ENCODE measurements around the gene TRIM29.
A peak's percentile ranks its signal among the peaks of the same experiment; 100 is the strongest.

Gene TRIM29

DNA sequence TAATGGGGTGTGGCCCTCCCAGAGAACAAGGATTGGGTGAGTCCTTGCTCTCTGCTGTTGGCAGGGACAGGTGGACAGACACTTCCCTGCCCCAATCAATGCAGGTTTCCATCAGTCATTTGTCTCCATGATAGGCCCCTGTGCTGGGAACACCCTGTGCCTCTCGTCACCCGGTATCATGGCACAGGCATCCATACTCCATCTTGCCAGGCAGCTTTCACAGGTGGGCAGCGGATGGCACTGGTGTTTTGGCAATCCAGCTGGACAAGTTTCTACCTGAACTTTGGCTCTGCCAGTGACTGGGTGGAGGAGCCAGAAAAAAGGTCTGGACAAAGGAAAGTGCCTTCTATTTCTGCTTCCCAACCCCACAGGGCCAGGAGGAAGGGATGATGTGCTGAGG, 47.5 kb downstream of the TRIM29 start:
- DNase-seq: no peak

DNA sequence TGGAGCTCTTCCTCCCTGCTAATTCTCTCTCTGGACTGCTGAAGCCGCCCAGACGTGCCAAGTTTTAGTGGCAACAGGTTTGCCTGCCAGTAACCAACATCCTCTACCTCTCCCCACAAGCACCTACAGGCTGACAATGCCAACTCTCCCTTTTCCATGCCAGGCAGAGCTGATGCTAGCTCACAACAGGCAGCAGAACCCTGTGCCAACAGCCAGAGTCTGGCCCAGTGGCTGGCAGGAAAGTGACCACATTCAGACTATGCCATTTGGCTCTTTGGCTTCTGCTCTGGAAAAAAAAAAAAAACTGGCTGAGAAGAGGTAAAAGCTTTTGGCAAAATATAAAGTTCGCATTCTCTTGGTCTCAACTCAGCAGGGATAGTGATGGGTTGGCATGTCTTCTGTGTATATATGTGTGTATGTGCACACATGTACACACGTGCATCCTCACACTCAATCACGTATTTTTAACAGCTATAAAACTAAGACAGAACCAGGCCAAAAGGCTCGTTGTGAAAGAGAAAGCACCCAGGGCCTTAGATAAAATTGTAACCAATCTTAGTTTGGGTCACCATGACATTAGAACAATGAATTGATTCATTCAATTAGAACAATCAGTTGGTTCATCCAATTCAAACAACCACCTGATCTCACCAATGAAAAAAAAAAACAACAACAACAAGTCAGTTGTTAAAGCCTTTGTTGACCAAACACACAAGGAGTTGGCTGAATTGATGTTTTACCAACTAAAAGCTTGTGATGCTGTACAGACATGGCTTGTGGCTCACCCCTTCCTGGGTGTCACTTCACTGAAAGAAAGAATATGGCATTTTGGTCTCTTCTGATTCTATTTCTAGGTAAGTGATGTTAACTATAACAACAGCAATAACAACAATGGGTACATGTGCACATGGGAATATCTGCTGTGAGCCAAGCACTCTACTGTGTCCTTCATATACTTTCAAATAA, 48.6 kb downstream of the TRIM29 start:
- DNase-seq: no peak

DNA sequence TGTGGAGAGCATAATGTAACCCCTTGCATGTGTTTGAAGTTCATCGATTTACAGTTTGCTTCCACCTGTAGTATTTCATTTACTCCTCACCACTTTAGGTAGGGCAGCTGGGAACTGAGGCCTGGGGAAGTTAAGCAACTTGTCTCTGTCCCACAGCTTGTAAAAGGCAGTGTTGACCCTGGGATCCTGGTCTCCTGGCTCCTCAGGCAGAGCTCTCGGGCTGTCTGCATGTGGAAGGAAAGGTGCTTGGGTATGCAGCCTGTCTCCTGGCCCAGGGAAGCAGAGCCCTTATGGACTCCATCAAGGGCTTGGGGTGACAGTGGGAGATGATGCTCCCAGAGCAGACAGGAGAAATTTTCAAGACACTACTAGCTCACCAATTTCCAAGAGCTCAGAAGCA, 49.9 kb downstream of the TRIM29 start:
- no peak for DNase-seq

DNA sequence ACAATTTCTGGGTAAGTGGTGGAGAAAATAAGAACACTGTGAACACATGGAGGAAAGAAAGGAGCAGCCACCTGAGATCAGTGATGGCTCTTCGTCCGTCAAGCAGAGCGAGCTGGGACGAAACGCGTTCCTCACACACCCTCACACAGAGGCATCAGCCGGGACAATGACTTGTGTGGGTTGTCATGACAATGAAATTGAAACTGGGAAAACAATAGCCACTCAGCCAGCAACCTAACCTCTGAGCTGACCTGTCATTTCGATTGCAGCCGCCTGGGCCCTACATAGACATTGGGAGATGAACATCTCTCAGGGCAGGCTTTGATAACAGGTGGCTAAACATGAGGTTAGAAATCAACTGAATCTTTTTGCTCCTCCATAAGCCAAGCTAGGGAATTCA, 51.3 kb downstream of the TRIM29 start:
- no peak for DNase-seq

DNA sequence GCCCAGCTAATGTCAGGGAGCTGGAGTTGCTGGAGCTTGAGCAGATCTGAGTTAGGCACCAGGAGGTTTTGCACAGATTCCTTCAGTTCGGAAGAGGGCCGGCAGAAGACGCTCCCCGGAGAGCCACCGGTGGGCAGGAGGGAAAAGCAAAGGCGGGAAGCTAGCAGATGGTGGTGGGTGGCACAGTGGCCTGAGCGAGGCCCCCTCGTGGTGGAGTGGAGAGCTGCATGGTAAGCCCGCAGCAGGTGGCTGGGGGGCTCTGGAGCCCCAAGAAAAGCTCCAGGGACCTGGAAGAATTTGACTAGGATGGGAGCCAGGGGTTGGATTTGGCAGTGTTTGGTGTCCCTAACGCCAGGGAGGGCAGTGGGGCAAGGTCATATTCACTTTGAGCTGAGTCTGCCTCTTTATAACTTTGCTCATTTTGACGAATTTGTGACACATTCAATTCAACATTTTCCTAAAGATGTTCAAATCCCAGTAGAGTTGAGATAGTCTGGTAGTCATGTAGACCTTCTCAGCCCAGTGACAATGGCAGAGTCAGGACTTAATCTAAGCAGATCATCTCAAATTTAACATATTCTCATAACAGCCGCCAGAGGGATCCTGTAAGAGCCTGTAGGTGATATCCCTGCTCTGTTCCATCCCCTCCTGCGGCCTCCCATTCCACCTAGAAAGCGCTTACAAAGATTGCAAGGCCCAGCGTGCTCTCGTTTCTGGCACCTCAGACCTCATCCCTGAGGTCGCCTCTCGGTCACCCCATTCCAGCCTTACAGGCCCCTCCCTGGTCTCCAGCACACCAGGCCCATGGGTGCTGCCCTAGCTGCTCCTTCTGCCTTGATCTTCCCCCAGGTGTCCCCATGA, 57.9 kb downstream of the TRIM29 start:
- no peak for DNase-seq

DNA sequence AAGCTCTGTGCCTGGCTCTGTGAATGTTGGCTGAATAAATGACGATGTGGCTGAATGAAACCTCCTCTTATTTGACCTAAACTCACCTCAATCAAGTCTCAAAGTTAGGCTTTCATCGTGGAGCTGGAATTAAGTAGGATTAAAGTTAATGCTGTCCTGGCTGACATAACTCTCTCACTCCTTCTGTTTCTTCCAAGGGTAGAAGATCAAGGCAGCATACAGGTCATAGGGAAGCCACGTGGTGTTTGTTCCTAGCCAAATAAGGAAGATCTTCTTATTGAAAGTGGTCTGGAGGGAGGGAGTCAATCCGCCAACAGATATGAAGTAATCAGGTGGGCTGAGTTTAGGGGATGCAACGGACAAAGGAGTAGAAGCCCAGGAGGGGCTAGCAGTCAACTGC, 59.5 kb downstream of the TRIM29 start:
- DNase-seq: no peak

DNA sequence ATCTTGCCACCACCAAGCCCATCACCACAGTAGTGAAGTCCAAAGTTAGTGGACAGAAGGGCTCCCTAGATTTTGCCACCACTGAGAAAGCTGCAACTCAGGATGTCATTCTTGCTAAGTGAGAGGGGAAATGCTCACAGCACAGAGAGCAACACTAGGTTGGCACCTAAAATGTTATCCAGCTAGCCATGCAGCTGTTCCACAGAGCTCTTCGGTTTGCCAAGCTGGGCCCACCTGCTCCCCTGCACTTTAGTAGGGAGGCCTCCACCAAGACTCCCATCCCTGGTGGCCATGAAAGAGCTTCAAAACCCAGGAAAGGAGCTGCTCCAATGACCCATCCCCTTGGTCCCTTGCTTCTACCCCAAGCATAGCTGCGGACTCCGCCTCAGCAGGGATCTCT, 63.8 kb downstream of the TRIM29 start:
- no peak for DNase-seq

DNA sequence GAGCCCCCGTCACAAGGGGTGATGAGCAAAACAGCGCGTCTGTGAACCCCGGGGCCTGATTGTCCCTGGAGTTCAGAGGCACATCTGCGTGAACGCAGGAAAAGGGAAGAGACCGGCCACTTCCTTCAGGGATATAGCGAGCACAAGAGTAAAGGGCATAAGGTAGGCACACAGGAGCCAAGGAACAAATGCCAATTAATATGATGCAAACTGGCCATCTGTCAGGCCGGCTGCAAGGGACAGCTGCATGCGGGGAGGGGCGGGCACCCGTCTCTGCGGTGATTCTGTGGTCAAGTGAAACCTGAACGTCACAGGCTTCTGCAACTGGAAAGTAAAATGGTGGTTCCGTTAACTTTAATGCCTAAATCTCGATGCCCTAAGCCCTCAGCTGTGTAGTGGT, 64.7 kb downstream of the TRIM29 start:
- DNase-seq: no peak

DNA sequence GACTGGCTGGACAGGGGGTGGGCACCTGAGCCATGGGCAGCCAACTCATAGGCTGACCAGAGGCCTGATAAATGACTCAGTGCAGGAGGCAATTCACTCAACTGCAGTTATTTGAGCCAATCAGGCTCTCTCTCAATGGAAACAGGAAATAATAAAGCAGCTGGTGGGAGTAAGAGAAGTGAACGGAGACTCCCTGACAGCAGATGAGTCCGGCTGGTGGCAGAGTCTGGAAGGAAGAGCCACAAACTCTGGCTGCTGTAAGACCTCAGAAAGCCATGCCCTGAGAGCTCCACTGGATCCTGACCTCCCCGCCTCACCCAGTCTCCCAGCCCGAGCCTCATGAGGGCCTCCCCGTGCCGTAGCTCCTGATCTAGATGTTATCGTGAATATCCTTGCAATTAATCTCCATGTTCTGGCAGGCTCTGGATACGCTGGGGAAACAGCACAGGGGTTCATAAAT, 69.8 kb downstream of the TRIM29 start:
- DNase-seq: peak in 1 of 2 experiments; percentile 16

DNA sequence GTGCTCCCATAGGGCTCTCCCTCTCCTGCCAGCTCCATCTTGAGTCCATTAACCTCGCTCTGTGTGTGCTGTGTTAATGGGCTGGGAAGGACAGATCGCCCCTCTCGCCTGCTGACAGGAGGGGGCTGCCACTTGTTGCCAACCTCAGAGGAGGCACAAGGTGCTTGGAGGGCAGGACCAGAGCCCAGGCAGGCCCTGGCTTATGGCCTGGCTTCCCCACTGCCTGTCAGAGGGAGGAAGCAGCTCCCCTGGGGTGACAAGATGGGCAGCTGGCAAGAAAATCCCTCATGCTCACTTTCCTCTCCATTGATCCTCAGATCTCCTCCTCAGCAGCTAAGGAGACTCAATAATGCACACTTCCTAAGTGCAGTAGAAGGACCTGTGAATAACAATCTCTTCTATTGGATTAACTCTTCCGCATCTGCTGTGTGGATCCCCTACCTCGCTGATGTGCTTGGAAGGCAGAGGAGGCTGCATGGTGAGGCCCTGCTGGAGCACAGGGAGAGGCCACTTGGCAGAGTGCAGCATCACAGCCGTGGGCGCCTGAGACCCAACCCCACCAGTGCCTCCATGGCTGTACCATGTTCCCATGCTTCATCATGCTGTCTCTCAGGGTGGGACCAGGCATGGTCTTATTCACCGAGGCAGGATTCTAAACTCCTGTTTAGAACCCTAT, 70.3 kb downstream of the TRIM29 start:
- no peak for DNase-seq

DNA sequence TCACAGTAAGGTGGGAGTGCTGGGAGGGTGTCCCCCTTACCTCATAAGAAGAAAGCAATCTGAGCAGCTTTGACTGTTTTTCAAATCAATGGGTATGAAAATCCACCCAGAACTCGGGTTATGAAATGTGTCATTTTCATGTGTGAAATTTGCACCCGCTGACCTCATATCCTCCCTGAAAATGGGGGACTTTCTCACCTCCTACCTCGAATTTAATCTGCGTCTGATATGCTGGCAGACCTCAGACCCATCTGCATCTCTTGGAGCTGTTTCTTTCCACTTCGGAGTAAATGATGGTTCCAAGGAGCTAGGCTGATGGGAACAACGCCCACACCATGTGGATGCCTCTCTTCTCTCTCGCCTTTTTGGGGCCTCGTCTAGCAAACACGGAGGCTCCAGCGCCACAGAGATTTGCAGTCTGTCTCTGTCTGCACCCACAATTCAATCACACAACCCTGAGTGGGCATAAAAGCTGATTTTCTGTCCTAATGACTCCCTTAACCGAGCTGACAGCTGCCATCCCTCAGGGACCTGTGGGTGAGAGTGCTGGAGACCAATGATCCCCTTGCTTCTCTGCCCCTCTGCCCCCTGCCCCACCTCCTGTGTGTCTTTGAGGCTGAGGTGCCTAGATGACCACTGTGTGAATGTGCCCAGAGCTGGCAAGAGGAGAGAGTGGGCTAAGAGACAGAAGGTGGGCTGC, 71.0 kb downstream of the TRIM29 start:
- DNase-seq: no peak

DNA sequence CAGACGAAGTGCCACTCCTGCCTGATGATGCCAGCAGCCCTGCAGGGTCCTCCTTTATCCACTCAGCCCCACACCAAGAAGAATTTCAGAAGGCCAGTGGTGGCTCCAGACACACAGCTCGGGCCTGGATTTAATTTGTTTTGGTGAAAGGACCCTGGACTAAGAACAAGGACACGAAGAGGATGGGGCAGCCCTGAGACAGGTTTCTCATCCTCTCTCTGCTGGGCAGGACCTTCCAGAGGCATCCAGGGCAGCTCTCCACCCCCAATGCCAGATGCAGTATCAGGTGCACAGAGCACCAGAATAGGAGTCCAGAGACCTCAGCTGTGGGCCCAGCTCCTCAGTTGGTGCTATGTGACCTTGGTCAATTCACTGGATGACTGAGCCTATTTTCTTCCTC, 72.0 kb downstream of the TRIM29 start:
- DNase-seq: no peak

DNA sequence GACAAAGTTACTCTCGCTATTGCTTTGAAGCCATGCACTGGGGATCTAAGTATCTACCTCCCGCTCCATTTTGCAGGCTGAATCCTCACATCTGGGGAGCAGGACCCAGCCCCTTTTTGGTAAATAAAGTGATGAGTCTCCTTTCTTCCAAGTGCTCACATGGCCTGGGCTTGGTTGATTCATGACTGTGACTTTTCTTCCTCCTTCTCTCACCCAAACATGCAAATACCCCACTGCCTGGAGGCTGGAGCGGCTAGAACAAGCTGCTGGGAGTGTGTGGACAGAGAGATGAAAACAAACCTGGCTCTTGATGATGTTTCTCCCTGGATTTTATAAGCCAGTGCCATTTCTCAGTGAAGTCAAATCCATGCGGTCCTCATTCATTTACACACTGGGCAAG, 72.7 kb downstream of the TRIM29 start:
- no peak for DNase-seq

DNA sequence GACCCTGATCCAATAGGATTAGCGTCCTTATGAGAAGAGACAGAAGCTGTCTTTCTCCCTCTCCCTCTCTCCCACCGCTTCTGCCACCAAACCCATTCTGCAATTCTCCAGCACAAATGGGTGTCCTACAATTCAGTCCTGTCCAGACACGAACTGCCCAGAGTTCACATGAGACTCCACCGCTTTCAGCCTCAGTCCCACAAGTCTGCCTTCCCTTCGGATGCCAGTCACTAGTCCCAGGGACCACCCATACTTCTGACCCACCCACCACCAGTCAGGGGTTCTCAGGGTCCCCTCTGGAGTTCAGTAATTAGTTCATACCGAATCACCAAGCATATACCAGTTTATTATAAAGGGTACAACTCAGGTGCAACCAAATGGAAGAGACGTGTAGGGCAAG, 73.6 kb downstream of the TRIM29 start:
- no peak for DNase-seq

DNA sequence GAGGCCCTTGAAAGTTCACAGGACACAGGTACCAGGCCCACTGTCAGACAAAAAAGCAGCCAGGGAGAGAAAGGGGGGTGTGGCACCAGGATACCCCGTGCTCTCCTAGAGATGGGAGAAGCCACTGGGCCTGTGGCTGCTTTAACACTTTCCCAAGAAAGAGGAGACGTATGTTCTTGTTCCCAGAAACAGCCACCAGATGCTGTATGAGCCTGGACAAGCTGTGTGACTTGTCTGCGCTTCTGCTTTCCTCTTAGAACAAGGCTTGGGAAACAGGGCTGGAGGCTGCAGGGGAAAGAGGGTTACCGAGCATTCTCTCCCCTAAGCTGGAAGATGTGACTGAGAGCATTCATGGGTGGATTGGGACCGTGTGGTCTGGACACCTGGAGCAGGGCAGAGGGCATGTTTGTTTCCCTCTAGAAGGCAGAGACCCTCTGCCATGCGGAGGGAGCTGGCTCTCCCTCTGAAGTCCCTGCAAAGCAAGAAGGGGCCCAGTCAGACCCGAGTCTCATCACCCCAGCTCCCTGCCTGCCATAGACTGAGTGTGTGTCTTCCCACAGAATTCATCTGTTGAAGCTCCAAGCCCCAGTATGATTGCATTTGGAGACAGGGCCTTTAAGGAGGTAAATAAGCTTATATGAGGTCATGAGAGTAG, 74.1 kb downstream of the TRIM29 start:
- DNase-seq: no peak

DNA sequence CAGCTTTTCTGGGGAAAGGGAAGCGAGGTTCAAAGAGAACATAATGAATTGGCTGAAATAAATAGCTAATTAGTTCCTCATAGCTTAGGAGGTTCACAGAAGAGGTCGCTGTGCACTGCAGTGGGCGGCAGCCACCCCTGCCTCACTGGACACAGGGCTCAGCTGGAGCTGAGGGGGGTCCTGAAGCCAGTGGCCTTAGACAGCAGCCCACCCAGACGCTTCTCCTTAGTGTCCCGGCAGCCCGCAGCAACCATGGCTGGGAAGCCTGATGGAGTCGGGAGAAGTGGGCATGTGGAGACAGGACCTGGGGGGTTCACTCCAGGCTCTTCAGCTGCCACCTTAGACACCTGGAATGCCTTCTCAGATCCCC, 75.4 kb downstream of the TRIM29 start:
- DNase-seq: no peak

DNA sequence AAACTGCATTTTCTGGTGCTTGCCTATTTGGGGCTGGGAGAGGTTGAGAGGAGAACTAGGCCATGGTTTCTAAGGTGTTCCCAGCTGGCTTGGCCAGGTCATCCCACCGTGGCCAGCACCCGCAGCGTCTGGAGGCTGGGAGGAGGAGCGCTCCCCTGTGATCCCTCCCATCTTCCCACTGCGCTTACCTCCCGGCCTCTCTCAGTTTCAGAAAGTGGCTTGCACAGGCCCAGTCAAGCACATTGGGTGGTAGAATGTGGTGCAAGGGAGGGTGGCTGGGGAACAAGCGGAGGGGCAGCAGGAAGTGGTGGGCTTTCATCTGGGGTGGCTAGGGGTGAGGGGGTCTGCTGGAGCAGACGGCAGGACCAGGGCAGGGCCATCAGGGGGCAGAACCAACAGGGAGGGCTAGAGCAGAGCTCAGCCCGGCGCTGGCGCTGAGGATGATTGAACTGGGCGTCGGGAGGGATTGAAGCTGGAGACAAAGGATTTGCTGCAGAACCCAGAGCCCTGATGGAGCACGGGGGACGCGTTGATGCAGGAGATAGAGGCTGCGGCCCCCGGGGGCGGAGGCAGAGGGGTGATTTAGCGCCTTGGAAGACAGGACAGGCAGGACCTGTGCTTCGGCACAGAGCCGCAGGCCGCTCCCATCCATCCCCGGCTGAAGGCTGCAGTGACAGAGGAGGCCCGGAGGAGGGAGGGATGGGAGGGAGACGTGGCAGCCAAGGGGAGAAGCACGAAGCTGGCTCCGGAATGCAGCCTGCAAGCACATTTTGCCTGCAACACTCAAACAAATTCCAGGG, 76.0 kb downstream of the TRIM29 start:
- no peak for DNase-seq

All from NCI-H2081 (cell line).